Measurements from ENCODE around the gene UBAC2.

DNA sequence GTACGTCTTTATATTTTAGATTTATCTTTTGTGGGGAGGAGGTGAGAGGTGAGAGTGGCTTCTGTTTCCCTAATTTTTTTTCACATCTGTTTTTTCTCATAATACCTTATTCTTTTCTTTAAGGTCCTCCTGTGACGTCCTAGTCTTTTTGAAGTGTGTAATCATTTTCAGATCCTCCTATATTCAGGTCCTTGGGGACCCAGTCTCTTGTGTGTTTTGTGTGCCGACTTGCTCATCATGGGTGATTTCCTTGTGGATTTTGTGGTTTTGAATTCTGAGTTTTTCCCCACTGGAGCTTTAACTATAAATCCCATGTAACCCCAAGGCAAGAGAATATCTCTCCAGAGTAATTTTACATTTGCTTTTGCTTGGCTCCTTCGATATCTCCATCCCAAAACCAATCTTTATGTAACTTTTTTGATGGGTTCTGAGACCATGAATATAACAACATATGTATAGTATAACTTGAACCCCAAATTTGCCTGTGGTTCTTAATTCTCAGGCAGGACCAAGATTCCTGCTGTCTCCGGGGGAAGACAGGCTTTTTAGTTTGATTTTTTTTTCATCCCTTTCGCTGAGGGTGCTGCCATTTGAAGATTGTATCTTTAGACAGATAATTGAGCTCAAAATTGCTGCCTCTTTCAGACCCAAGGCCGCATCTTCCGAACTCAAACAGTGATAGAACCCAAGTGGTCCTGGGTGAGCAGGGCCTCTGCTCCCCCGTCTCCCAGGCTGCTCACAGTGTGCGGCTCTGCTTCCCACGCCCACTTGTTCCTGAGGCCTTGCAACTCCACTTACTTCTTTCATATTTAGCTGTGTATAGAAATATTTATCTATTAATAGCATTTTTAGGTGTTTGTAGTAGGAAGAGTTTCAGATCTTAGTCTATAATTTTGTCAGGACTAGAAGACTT lies 165.7 kb downstream of the UBAC2 start:
- TF ChIP-seq, protein P1, sequence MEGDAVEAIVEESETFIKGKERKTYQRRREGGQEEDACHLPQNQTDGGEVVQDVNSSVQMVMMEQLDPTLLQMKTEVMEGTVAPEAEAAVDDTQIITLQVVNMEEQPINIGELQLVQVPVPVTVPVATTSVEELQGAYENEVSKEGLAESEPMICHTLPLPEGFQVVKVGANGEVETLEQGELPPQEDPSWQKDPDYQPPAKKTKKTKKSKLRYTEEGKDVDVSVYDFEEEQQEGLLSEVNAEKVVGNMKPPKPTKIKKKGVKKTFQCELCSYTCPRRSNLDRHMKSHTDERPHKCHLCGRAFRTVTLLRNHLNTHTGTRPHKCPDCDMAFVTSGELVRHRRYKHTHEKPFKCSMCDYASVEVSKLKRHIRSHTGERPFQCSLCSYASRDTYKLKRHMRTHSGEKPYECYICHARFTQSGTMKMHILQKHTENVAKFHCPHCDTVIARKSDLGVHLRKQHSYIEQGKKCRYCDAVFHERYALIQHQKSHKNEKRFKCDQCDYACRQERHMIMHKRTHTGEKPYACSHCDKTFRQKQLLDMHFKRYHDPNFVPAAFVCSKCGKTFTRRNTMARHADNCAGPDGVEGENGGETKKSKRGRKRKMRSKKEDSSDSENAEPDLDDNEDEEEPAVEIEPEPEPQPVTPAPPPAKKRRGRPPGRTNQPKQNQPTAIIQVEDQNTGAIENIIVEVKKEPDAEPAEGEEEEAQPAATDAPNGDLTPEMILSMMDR (conservative IDR thresholded peaks at IDR 0.05): no peak
- TF ChIP-seq EZH2 (IDR thresholded peaks at IDR 0.05; ENCODE audit: low read depth): no peak

Measured in PC-9 (cell line).